Fibroblast of villous mesenchyme (primary cell): ENCODE measurements around the gene PEX19. TPM values are rescaled to one million over a fixed set of nuclear protein-coding genes. Genes with fewer than 3 reads are reported as not detected.

ENCODE experiments used
- DNase-seq: peaks from one replicate; pipeline ENCODE4 v3.0.0-alpha.2; 2010; ENCODE audit warnings: low read depth
- H3K4me3 ChIP-seq: 2 replicates; pipeline ENCODE4 v1.5.1; 2011; ENCODE audit warnings: low read depth, mild to moderate bottlenecking, low read length
- CTCF ChIP-seq: IDR thresholded peaks from 2 replicates; pipeline ENCODE4 v1.5.1; 2012; ENCODE audit warnings: low read depth, mild to moderate bottlenecking, low read length; ENCODE audit not compliant: insufficient read depth
- total RNA-seq: library from RNA; depleted of rRNA; stranded (reverse); fragments of >200 nt; gene quantifications from 2 replicates; pipeline ENCODE4 v1.2.3, GENCODE V29; 2012

PEX19 gene
- total RNA-seq, 1 donor = 51.0 TPM

GRCh38 chr1:160251687-160252526 lies 33.0 kb downstream of the PEX19 start:
- no peak overlapping the region for H3K4me3 ChIP-seq
- peak; percentile 82 for DNase-seq
- TF ChIP-seq CTCF = peak; percentile 71

GRCh38 chr1:160251011-160251410 lies 33.9 kb downstream of the PEX19 start:
- H3K4me3 ChIP-seq = no peak overlapping the region
- no peak for DNase-seq
- no peak for TF ChIP-seq CTCF

GRCh38 chr1:160247053-160247452 lies 37.9 kb downstream of the PEX19 start:
- TF ChIP-seq CTCF = no peak
- no peak overlapping the region for H3K4me3 ChIP-seq
- no peak for DNase-seq

- H3K4me3 ChIP-seq = no peak overlapping the region
- no peak for TF ChIP-seq CTCF
- DNase-seq = no peak
Measured at GRCh38 chr1:160245434-160245833, 39.5 kb downstream of the PEX19 start.

DNA sequence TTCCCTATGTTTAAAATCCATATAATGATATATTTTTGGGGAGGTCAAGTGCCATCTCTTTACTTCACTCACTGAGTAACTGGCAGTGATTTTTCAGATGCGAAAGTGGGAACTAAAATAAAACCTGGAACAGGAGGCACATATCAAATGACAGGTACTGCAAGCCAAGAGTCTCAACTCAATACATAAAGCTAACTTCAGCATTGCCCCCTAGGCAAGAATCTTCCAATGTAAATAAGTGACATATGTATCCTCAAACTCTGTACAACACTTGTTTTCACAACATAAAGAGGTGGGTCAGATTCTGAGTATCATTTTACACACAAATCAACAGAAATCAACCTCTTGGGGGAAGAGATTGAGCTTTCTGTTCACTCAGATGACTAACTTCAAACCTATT lies 40.7 kb downstream of the PEX19 start:
- no peak overlapping the region for H3K4me3 ChIP-seq
- no peak for TF ChIP-seq CTCF
- no peak for DNase-seq

DNA sequence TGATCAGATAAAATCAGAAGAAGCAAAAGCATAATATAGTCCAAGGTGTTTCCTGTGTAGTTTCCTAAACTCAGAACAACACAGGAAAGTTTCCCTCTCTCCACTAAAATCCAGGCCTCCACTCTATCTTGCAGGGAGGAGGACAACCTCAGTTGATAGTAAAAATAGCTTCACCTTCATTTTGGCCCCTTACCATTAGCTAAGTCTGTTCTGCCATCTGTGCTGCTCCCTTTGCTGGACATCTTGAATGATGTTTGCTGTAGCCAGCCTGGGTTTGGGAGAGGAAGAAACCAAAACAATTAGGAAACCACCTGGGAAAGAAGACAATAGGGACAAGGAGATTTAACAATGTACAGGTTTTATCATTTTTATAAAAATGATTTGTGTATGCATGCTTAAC lies 41.2 kb downstream of the PEX19 start:
- no peak for TF ChIP-seq CTCF

More for the DNA sequence above, 41.2 kb downstream of the PEX19 start:
- DNase-seq = no peak
- no peak overlapping the region for H3K4me3 ChIP-seq
